ENCODE measurements around the gene DDX50. TPM values are rescaled to one million over a fixed set of nuclear protein-coding genes. Genes with fewer than 3 reads are reported as not detected.

The DDX50 gene
- total RNA-seq, 3 donors from 2014 or later (not counting 1 experiment from before 2014, with no cell fraction given) = 28.3 to 33.1 (median 31.9) TPM

DNA sequence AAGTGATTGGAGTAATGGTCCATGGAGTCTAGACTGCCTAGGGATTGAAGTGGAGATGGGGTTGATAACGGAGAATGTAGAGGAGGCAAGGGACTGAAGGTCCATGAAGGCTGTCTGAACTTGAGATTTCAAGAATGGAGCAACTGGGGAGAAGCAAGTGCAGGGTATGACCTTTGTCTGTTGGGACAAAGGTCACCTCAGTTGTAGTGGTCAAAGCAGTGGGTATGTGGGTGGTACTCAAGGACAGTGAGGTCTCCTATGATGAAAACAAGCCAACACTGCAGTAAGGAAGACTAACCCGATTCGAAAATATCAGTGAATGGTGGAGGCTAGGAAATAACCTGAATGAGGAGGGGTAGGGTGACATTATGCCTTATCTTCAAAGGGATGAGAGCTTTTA is 49.5 kb downstream of the DDX50 start:
- 98% methylated on average over 3 of the region's 3 CpGs for WGBS (ENCODE audit: insufficient coverage)
- H3K4me3 ChIP-seq (ENCODE audit: low read length) = no peak overlapping the region
- intact Hi-C loops (cut with micrococcal nuclease) = no loop called here

GRCh38 chr10:68954904-68955303 is 53.8 kb downstream of the DDX50 start:
- Mint-ChIP-seq H3K36me3 (peaks cover 6% of the 10 kb centered on the region), H3K4me1 (peaks cover 28 to 34% of the 10 kb centered on the region in 2 donors), H3K27ac (peak overlapping the region; percentile 99), H3K4me3 (peak overlapping the region; percentile 59), H3K27me3 (ENCODE audit: low read depth in 2 of 2) (no peaks in the 10 kb centered on the region), H3K9me3 (no peaks in the 10 kb centered on the region)
- WGBS (ENCODE audit: insufficient coverage) = 95% methylated on average over 10 of the region's 12 CpGs
- DNase-seq (no peak), ATAC-seq (no peak)
- no peak overlapping the region for H3K27ac ChIP-seq (ENCODE audit: low read length)
- peaks cover 5% of the 10 kb centered on the region for H3K36me3 ChIP-seq (ENCODE audit: control insufficient read depth, insufficient read depth, low read length)
- H3K4me3 ChIP-seq (ENCODE audit: low read length) = no peak overlapping the region
- peaks cover 25% of the 10 kb centered on the region for H3K4me1 ChIP-seq (ENCODE audit: control insufficient read depth, insufficient read depth, low read length)
- intact Hi-C loops (cut with micrococcal nuclease) = loop anchor here (1.0 to 5.0 kb wide), 4 partner anchors 54 to 452 kb away; partner anchors contain the start of gene DDX50
- TF ChIP-seq, protein P1, sequence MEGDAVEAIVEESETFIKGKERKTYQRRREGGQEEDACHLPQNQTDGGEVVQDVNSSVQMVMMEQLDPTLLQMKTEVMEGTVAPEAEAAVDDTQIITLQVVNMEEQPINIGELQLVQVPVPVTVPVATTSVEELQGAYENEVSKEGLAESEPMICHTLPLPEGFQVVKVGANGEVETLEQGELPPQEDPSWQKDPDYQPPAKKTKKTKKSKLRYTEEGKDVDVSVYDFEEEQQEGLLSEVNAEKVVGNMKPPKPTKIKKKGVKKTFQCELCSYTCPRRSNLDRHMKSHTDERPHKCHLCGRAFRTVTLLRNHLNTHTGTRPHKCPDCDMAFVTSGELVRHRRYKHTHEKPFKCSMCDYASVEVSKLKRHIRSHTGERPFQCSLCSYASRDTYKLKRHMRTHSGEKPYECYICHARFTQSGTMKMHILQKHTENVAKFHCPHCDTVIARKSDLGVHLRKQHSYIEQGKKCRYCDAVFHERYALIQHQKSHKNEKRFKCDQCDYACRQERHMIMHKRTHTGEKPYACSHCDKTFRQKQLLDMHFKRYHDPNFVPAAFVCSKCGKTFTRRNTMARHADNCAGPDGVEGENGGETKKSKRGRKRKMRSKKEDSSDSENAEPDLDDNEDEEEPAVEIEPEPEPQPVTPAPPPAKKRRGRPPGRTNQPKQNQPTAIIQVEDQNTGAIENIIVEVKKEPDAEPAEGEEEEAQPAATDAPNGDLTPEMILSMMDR (IDR thresholded peaks at IDR 0.05) = no peak
- no peaks in the 10 kb centered on the region for H3K27me3 ChIP-seq (ENCODE audit: control insufficient read depth, insufficient read depth, low read length)
- H3K9me3 ChIP-seq (ENCODE audit: control insufficient read depth, insufficient read depth, low read length) = no peaks in the 10 kb centered on the region

More for the DNA sequence above, 49.5 kb downstream of the DDX50 start:
- no peaks in the 10 kb centered on the region for H3K27me3 Mint-ChIP-seq (ENCODE audit: low read depth in 2 of 2)
- no peak overlapping the region for H3K27ac ChIP-seq (ENCODE audit: low read length)
- peaks cover 12% of the 10 kb centered on the region for H3K36me3 Mint-ChIP-seq
- TF ChIP-seq, protein P1 (IDR thresholded peaks at IDR 0.05) = no peak
- ATAC-seq (no peak), DNase-seq (no peak)
- no peaks in the 10 kb centered on the region for H3K27me3 ChIP-seq (ENCODE audit: control insufficient read depth, insufficient read depth, low read length)
- no peak overlapping the region for H3K4me3 Mint-ChIP-seq
- H3K36me3 ChIP-seq (ENCODE audit: control insufficient read depth, insufficient read depth, low read length) = peaks cover 29% of the 10 kb centered on the region
- no peaks in the 10 kb centered on the region for H3K9me3 Mint-ChIP-seq
- no peak overlapping the region for H3K27ac Mint-ChIP-seq
- no peaks in the 10 kb centered on the region for H3K9me3 ChIP-seq (ENCODE audit: control insufficient read depth, insufficient read depth, low read length)
- peaks cover 3% of the 10 kb centered on the region in 2 donors for H3K4me1 Mint-ChIP-seq
- H3K4me1 ChIP-seq (ENCODE audit: control insufficient read depth, insufficient read depth, low read length) = peaks cover 8% of the 10 kb centered on the region

DNA sequence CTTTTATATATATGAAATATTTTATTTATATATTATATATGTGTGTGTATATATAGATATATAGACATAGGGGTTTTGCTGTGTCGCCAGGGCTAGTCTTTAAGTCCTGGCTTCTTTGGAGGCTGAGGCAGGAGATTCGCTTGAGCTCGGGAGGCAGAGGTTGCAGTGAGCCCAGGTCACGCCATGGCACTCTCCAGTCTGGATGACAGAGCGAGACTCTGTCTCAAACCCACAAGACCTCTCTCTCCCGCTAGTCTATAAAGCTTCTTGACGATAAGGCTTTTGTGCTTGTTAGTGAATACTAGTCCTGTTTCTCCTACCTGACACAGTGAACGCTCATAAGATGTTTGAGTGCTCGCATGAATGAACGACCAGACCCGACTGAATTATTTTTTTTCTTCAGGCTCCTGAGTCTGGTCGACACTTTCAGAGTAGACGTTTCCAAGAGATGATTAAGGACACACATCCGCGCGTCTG is 54.3 kb downstream of the DDX50 start:
- ATAC-seq (peak; percentile 0 to 5 (median 5)), DNase-seq (no peak)
- Histone ChIP-seq H3K27me3 (ENCODE audit: control insufficient read depth, insufficient read depth, low read length) (no peaks in the 10 kb centered on the region), H3K36me3 (ENCODE audit: control insufficient read depth, insufficient read depth, low read length) (peaks cover 9% of the 10 kb centered on the region), H3K4me3 (ENCODE audit: low read length) (peak overlapping the region; percentile 72), H3K27ac (ENCODE audit: low read length) (peak overlapping the region; percentile 86), H3K4me1 (ENCODE audit: control insufficient read depth, insufficient read depth, low read length) (peaks cover 25% of the 10 kb centered on the region), H3K9me3 (ENCODE audit: control insufficient read depth, insufficient read depth, low read length) (no peaks in the 10 kb centered on the region)
- Mint-ChIP-seq H3K27me3 (ENCODE audit: low read depth in 2 of 2) (no peaks in the 10 kb centered on the region), H3K27ac (peak overlapping the region; percentile 99), H3K36me3 (peaks cover 9% of the 10 kb centered on the region), H3K9me3 (no peaks in the 10 kb centered on the region), H3K4me1 (peaks cover 31 to 38% of the 10 kb centered on the region in 2 donors), H3K4me3 (peak overlapping the region; percentile 99)
- whole genome bisulfite sequencing (ENCODE audit: insufficient coverage) = 4% methylated on average over 16 of the region's 16 CpGs
- intact Hi-C loops (cut with micrococcal nuclease) = loop anchor here (1.0 to 5.0 kb wide), 4 partner anchors 54 to 452 kb away; partner anchors contain the start of gene DDX50
- TF ChIP-seq, protein P1 (IDR thresholded peaks at IDR 0.05) = no peak

Measured in natural killer cell (primary cell).